Mesodermal cell (in vitro differentiated cells): ENCODE measurements around the gene NET1. TPM values are rescaled to one million over a fixed set of nuclear protein-coding genes. Genes with fewer than 3 reads are reported as not detected.

ENCODE experiments used
- H3K27ac ChIP-seq: 2 replicates; pipeline ENCODE4 v1.7.0; 2013; ENCODE audit warnings: mild to moderate bottlenecking, low read depth, low read length, moderate library complexity; ENCODE audit not compliant: severe bottlenecking
- H3K36me3 ChIP-seq: 2 replicates; pipeline ENCODE4 v1.7.1; 2013; ENCODE audit warnings: mild to moderate bottlenecking, low read length, moderate library complexity; ENCODE audit not compliant: control insufficient read depth, insufficient read depth
- H3K4me1 ChIP-seq: one replicate; pipeline ENCODE4 v1.7.1; 2013; ENCODE audit warnings: mild to moderate bottlenecking, low read length; ENCODE audit not compliant: insufficient read depth, control insufficient read depth, poor library complexity, severe bottlenecking
- H3K4me3 ChIP-seq: 2 replicates; pipeline ENCODE4 v1.7.0; 2013; ENCODE audit warnings: low read length, control low read depth, mild to moderate bottlenecking; ENCODE audit not compliant: insufficient read depth, poor library complexity, severe bottlenecking; ENCODE audit errors: extremely low read depth
- H3K9me3 ChIP-seq: 2 replicates; pipeline ENCODE4 v1.7.1; 2013; ENCODE audit warnings: mild to moderate bottlenecking, low read length, moderate library complexity; ENCODE audit not compliant: control insufficient read depth
- WGBS, 2 experiments: methylation state at CpG; one replicate each; pipeline ENCODE4 v1.1.5; 2013; ENCODE audit warnings: missing lambda C conversion rate in 2 of 2; ENCODE audit not compliant: insufficient coverage in 2 of 2; 5-methylcytosine and 5-hydroxymethylcytosine counted together
- polyA plus RNA-seq, 2 experiments: library from polyadenylated mRNA; stranded (reverse); fragments of 50-300 nt; gene quantifications; one replicate each; pipeline ENCODE4 v1.2.3, GENCODE V29; 2013

NET1 gene
- 45.6 TPM for polyA plus RNA-seq (2013, experiment 1 of 2)
- polyA plus RNA-seq (2013, experiment 2 of 2), result 36.8 TPM

DNA sequence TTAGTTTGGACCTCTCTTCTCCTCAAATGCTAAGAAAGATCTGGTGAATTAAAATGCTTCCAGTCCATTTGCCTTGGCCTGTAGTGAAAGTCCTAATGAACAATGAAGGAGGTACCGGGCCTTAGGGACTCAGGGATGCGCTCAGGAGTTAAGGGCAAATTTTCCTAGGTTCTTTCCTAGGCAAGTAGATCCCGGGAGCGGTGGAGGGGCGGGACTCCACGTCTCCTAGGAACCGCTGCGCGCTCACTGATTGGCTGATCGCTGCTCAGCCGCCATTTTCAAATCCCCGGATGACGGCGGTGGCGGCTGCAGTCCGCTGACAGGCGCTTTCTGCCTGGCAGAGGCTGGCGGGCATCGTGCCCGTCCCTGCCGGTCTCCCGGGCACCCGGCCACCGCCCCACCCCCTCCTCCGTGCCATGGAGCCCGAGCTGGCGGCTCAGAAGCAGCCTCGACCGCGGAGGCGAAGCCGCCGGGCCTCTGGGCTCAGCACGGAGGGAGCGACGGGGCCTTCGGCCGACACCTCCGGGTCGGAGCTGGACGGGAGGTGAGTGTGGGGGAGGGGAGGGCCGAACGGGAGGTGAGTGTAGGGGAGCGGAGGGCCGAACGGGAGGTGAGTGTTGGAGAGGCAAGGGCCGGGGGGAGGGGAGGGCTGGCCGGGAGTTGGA, at the start of gene NET1:
Gene NET1, plus strand, starts transcription at position 281 of the 665 bp plus-strand sequence. Its CDS starts 136 bp downstream, at position 417.
- Histone ChIP-seq H3K4me3 (peak within 1 kb of the TSS; percentile 76), H3K27ac (peak within 1 kb of the TSS; percentile 59), H3K4me1 (peaks cover 17% of the 10 kb centered on the region), H3K9me3 (peaks cover 10% of the 10 kb centered on the region), H3K36me3 (peaks cover 10% of the 10 kb centered on the region)
- WGBS, 2 experiments, result 0% methylated on average over 17 to 18 of the region's 48 CpGs

DNA sequence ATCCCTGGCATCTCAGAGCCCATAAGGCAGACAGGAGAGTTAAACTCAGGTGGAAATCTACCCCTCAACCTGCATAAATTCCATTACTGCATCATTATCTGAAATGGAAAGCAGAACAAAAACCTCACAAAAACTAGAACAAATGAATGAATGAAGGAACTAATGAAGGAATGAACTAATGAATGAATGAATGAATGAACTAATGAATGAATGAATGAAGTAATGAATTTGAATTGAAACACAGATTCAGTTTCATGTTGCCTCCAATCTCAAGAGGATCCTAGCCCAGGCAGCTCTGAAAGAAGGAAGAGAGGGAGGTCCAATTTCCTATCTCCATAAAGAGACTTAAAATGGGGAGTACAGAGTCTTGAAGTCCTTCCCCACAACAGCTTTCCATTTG, 49.5 kb upstream of the NET1 start:
- Histone ChIP-seq H3K9me3 (no peaks in the 10 kb centered on the region), H3K4me1 (no peaks in the 10 kb centered on the region), H3K4me3 (no peak overlapping the region), H3K27ac (no peak overlapping the region), H3K36me3 (no peaks in the 10 kb centered on the region)

DNA sequence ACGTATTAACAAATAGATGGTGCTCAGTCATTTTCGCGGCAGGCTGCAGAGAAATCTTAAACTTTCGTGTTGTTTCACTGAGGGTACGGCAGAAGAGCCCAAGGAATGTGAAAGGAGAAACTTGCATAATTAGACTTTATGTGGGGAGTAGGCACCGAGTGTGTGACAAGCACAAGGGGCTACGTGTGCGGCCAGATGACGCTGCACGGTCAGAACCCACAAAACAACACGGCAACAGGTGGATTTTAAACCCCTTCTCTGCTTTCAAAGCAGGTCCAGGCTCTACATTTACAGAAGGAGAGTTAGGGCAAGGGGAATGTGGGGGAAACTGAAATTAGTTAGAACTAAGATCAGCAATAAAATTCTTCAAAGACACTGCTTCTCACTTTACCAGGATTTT, 48.0 kb upstream of the NET1 start:
- no peaks in the 10 kb centered on the region for H3K4me1 ChIP-seq
- H3K9me3 ChIP-seq, result no peaks in the 10 kb centered on the region
- no peak overlapping the region for H3K27ac ChIP-seq
- H3K4me3 ChIP-seq, result no peak overlapping the region
- 93 to 94% methylated on average over 7 to 10 of the region's 11 CpGs for WGBS, 2 experiments
- H3K36me3 ChIP-seq, result no peaks in the 10 kb centered on the region

DNA sequence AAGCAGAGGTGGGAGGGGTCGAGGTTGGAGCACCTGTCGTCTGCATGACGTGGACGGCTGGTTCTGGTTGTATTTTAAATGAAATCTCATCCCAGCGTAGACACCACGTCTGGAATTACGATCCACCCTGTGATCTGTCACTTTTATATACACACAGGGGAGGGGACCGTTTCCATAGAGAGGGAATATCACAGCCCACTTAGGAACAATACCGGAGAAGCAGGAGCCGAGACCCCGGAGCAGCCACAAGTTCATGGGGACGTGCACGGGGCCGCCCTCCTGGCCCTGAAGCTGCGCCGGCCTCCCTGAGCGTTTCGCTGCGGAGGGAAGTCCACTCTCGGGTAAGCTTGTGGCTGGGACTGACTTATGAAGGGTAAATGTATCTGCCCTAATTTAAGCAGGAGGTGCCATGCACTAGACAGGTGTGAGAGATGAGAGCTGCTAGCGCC, 47.4 kb upstream of the NET1 start, which contains the start of gene UCN3:
Gene UCN3, plus strand, starts transcription at position 77 of the 449 bp plus-strand sequence. CDS start 8,755 bp downstream, outside the sequence.
- Histone ChIP-seq H3K36me3 (no peaks in the 10 kb centered on the region), H3K4me3 (no peak within 1 kb of the TSS), H3K27ac (no peak within 1 kb of the TSS), H3K9me3 (no peaks in the 10 kb centered on the region), H3K4me1 (no peaks in the 10 kb centered on the region)
- 86 to 93% methylated on average over 9 to 21 of the region's 21 CpGs for WGBS, 2 experiments

DNA sequence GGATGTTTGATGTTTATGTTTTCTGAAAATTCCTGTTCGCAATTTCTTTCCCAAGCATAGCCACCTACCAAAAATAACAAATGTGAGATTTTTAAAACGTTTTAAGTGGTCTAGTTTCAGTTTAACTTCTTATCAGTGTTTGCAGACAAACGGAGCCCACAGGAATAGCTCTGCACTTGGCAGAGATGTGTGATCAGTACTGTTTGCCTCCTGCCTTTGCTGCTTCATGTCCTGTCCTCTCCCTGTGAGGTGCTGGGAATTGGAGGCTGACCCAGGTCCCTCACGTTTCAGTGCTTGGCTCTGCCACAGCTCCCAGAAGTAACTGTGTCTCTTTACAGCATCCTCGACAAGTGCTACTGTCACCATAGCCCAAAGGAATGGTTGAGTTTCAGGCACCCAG, 46.4 kb upstream of the NET1 start:
- H3K4me3 ChIP-seq, result no peak overlapping the region
- H3K9me3 ChIP-seq, result no peaks in the 10 kb centered on the region
- WGBS, 2 experiments, result 43 to 70% methylated on average over 3 to 4 of the region's 5 CpGs
- no peaks in the 10 kb centered on the region for H3K4me1 ChIP-seq
- H3K36me3 ChIP-seq, result no peaks in the 10 kb centered on the region
- H3K27ac ChIP-seq, result no peak overlapping the region

- no peak overlapping the region for H3K27ac ChIP-seq
- H3K4me1 ChIP-seq, result no peaks in the 10 kb centered on the region
- peaks cover 10% of the 10 kb centered on the region for H3K9me3 ChIP-seq
- H3K4me3 ChIP-seq, result no peak overlapping the region
- 92 to 94% methylated on average over 9 to 15 of the region's 16 CpGs for WGBS, 2 experiments
- no peaks in the 10 kb centered on the region for H3K36me3 ChIP-seq
Observed at GRCh38 chr10:5369362-5370158, 42.8 kb upstream of the NET1 start.

GRCh38 chr10:5370493-5371352, 41.6 kb upstream of the NET1 start:
- 89 to 90% methylated on average over 21 to 28 of the region's 28 CpGs for WGBS, 2 experiments
- Histone ChIP-seq H3K4me3 (no peak overlapping the region), H3K9me3 (peaks cover 10% of the 10 kb centered on the region), H3K4me1 (no peaks in the 10 kb centered on the region), H3K27ac (no peak overlapping the region), H3K36me3 (no peaks in the 10 kb centered on the region)

DNA sequence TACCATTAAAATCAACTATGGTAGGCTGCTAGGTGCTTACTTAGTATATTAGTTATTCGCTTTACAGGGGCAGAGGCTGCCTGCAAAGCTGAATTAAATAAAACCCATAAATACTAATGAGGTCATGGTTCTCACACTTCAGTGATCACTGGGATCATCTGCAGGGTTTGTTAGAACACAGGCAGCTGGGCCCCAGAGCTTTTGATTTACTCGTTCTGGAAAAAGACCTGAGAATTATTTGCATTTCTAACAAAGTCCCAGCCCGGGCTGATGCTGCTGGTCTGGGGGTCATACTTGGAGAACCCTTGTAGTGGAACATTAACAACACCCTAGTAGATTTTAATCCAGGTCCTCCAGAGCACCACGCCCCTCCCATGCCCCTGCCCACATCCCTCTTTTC, 39.0 kb upstream of the NET1 start:
- WGBS, 2 experiments, result 76 to 91% methylated on average over 2 to 3 of the region's 4 CpGs
- Histone ChIP-seq H3K4me3 (no peak overlapping the region), H3K36me3 (no peaks in the 10 kb centered on the region), H3K4me1 (no peaks in the 10 kb centered on the region), H3K9me3 (peaks cover 10% of the 10 kb centered on the region), H3K27ac (no peak overlapping the region)

DNA sequence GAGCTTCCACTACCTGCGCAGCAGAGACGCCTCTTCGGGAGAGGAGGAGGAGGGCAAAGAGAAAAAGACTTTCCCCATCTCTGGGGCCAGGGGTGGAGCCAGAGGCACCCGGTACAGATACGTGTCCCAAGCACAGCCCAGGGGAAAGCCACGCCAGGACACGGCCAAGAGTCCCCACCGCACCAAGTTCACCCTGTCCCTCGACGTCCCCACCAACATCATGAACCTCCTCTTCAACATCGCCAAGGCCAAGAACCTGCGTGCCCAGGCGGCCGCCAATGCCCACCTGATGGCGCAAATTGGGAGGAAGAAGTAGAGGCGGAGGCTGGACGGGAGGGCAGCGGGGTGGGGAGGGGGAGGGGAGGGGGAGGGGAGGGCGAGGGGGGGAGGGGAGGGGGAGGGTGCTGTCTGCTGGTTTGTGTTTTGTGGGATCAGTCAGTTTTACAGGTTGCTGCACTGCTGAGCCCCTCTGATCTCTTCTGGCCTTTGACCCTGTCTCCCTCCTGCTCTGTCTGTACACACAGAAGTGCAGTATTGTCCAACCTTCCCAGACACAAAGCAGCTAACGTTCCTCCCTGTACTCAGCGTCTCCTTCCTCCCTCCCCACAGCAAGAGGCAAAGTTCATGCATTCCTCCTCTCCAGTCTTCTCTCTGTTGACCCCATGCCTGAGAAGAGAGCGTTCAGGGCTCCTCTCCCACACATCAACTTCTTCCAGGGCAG, 38.3 kb upstream of the NET1 start:
- H3K27ac ChIP-seq, result no peak overlapping the region
- 83 to 94% methylated on average over 8 to 11 of the region's 22 CpGs for WGBS, 2 experiments
- no peak overlapping the region for H3K4me3 ChIP-seq
- H3K4me1 ChIP-seq, result no peaks in the 10 kb centered on the region
- peaks cover 10% of the 10 kb centered on the region for H3K9me3 ChIP-seq
- no peaks in the 10 kb centered on the region for H3K36me3 ChIP-seq

- Histone ChIP-seq H3K4me1 (no peaks in the 10 kb centered on the region), H3K36me3 (no peaks in the 10 kb centered on the region), H3K4me3 (no peak overlapping the region), H3K27ac (no peak overlapping the region), H3K9me3 (peaks cover 6% of the 10 kb centered on the region)
- WGBS, 2 experiments, result 70 to 73% methylated on average over 3 of the region's 4 CpGs
Observed at GRCh38 chr10:5376450-5376849, 35.9 kb upstream of the NET1 start.
